ENCODE results near the gene CNIH2. TPM values are rescaled to one million over a fixed set of nuclear protein-coding genes. Genes with fewer than 3 reads are reported as not detected.

Gene CNIH2
- total and polyA plus RNA-seq, 2 of the 13 experiments (the other 11 are each of a cell fraction or from before 2014, with no cell fraction given): 0.60 to 0.69 TPM

DNA sequence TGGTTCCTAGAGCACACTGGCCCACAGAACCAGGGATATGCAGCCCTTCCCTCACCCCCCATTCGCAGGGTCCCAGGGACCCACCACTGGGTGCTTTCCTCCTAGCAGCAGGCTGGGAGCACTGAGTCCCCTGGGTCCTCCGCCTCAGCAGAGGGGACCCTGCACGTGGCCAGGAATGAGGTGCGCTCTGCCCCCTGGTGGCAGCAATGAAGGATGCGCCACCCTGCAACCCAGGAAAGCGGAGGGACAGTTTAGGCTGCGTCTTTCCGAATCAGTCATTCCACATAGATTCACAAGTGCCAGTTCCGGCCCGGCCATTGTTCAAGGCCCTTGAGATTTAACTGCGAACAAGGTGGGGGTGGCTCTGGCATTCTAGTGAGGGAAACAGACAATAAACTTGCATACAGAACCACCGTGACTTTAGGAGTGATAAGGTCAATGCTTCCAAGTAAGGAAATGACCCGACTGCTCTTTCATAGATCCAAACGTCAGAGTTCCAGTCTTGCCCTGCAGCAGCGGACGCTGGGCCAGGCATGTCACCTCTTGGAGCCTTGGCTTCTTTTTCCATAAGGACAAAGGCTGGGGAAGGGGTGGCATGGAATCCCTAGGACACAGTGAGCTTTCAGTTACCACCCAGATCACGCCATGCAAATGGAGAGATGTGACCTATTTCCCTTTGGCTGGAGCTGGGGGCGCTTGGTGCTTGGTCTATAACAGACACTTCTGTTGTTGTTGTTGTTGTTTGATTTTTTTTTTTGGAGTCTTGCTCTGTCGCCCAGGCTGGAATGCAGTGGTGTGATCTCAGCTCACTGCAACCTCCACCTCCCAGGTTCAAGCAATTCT, 50.5 kb downstream of the CNIH2 start (continued):
- TF ChIP-seq ZNF10 (CRISPR knock-in tag; IDR thresholded peaks at IDR 0.05; ENCODE audit: borderline replicate concordance, low read depth) (no peak), BRD4 (CRISPR knock-in tag; IDR thresholded peaks at IDR 0.05) (peak; percentile 55; the same call in 1 of the 2 replicates), RNF2 (conservative IDR thresholded peaks at IDR 0.05; ENCODE audit: low read depth) (peak; percentile 74; the same call in 1 of the 2 replicates), JUN (CRISPR knock-in tag; IDR thresholded peaks at IDR 0.05) (no peak), HNF4A (CRISPR knock-in tag; IDR thresholded peaks at IDR 0.05) (peak; percentile 56), DNMT3B (CRISPR knock-in tag; conservative IDR thresholded peaks at IDR 0.05) (no peak), ZSCAN22 (CRISPR knock-in tag; IDR thresholded peaks at IDR 0.05) (no peak), SIN3A (IDR thresholded peaks at IDR 0.05; ENCODE audit: borderline replicate concordance, low read depth, low read length) (no peak; the same call in 1 of the 2 replicates), SATB2 (CRISPR knock-in tag; IDR thresholded peaks at IDR 0.05) (no peak), TFDP2 (CRISPR knock-in tag; IDR thresholded peaks at IDR 0.05) (peak; percentile 85), GPN1 (CRISPR knock-in tag; IDR thresholded peaks at IDR 0.05; ENCODE audit: borderline replicate concordance) (no peak), FOXC1 (CRISPR knock-in tag; IDR thresholded peaks at IDR 0.05; ENCODE audit: borderline replicate concordance) (0 out of 2 replicates have a peak, but pooled peaks have one; percentile 19)
- TF ChIP-seq, protein P1, sequence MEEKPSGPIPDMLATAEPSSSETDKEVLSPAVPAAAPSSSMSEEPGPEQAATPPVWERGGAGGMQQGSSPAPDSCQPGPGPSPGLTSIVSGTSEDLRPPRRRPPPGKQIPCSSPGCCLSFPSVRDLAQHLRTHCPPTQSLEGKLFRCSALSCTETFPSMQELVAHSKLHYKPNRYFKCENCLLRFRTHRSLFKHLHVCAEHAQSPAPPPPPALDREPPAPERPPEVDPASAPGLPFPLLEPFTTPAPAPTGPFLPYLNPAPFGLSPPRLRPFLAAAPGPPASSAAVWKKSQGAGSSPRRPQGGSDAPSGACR (CRISPR knock-in tag; IDR thresholded peaks at IDR 0.05): no peak
- TF ChIP-seq, protein P2, sequence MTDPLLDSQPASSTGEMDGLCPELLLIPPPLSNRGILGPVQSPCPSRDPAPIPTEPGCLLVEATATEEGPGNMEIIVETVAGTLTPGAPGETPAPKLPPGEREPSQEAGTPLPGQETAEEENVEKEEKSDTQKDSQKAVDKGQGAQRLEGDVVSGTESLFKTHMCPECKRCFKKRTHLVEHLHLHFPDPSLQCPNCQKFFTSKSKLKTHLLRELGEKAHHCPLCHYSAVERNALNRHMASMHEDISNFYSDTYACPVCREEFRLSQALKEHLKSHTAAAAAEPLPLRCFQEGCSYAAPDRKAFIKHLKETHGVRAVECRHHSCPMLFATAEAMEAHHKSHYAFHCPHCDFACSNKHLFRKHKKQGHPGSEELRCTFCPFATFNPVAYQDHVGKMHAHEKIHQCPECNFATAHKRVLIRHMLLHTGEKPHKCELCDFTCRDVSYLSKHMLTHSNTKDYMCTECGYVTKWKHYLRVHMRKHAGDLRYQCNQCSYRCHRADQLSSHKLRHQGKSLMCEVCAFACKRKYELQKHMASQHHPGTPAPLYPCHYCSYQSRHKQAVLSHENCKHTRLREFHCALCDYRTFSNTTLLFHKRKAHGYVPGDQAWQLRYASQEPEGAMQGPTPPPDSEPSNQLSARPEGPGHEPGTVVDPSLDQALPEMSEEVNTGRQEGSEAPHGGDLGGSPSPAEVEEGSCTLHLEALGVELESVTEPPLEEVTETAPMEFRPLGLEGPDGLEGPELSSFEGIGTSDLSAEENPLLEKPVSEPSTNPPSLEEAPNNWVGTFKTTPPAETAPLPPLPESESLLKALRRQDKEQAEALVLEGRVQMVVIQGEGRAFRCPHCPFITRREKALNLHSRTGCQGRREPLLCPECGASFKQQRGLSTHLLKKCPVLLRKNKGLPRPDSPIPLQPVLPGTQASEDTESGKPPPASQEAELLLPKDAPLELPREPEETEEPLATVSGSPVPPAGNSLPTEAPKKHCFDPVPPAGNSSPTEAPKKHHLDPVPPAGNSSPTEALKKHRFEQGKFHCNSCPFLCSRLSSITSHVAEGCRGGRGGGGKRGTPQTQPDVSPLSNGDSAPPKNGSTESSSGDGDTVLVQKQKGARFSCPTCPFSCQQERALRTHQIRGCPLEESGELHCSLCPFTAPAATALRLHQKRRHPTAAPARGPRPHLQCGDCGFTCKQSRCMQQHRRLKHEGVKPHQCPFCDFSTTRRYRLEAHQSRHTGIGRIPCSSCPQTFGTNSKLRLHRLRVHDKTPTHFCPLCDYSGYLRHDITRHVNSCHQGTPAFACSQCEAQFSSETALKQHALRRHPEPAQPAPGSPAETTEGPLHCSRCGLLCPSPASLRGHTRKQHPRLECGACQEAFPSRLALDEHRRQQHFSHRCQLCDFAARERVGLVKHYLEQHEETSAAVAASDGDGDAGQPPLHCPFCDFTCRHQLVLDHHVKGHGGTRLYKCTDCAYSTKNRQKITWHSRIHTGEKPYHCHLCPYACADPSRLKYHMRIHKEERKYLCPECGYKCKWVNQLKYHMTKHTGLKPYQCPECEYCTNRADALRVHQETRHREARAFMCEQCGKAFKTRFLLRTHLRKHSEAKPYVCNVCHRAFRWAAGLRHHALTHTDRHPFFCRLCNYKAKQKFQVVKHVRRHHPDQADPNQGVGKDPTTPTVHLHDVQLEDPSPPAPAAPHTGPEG (CRISPR knock-in tag; IDR thresholded peaks at IDR 0.05): peak; percentile 68; the same call in 1 of the 2 replicates
- TF ChIP-seq, protein P3, sequence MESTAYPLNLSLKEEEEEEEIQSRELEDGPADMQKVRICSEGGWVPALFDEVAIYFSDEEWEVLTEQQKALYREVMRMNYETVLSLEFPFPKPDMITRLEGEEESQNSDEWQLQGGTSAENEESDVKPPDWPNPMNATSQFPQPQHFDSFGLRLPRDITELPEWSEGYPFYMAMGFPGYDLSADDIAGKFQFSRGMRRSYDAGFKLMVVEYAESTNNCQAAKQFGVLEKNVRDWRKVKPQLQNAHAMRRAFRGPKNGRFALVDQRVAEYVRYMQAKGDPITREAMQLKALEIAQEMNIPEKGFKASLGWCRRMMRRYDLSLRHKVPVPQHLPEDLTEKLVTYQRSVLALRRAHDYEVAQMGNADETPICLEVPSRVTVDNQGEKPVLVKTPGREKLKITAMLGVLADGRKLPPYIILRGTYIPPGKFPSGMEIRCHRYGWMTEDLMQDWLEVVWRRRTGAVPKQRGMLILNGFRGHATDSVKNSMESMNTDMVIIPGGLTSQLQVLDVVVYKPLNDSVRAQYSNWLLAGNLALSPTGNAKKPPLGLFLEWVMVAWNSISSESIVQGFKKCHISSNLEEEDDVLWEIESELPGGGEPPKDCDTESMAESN (CRISPR knock-in tag; conservative IDR thresholded peaks at IDR 0.05): no peak

All from HepG2 (cell line).